CD4-positive, alpha-beta T cell treated with Interferon gamma for 1 hour (primary cell): Measurements from ENCODE around the gene MYO7B.

Experiments
- DNase-seq: peaks from one replicate; pipeline ENCODE4 v3.0.0-alpha.2; 2020

The MYO7B gene

GRCh38 chr2:127640082-127641072 lies 104.9 kb downstream of the MYO7B start:
- peak; percentile 46 for DNase-seq

- DNase-seq: no peak
These were observed 105.7 kb downstream of the MYO7B start for GRCh38 chr2:127641133-127641532.

GRCh38 chr2:127641846-127642507 lies 106.5 kb downstream of the MYO7B start:
- peak; percentile 47 for DNase-seq

GRCh38 chr2:127642706-127643438 lies 107.4 kb downstream of the MYO7B start:
- no peak for DNase-seq

GRCh38 chr2:127643439-127644065 lies 108.1 kb downstream of the MYO7B start:
- DNase-seq: no peak

- no peak for DNase-seq
These were observed 108.9 kb downstream of the MYO7B start for GRCh38 chr2:127644066-127645025.

- no peak for DNase-seq
These were observed 109.5 kb downstream of the MYO7B start for GRCh38 chr2:127645026-127645394.

- DNase-seq: no peak
These were observed 110.2 kb downstream of the MYO7B start, which contains the start of gene GPR17 for GRCh38 chr2:127645395-127646291. GPR17 (plus strand) TSS chr2:127646153; CDS start chr2:127650736, 4,583 bp downstream.

- DNase-seq: no peak
These were observed 111.2 kb downstream of the MYO7B start for GRCh38 chr2:127646487-127647241.

GRCh38 chr2:127647242-127648190 lies 112.0 kb downstream of the MYO7B start:
- DNase-seq: no peak

GRCh38 chr2:127648321-127648720 lies 112.8 kb downstream of the MYO7B start:
- DNase-seq: no peak

GRCh38 chr2:127649100-127649611 lies 113.7 kb downstream of the MYO7B start:
- no peak for DNase-seq

GRCh38 chr2:127649684-127650040 lies 114.2 kb downstream of the MYO7B start:
- DNase-seq: peak; percentile 73

- DNase-seq: no peak
These were observed 114.7 kb downstream of the MYO7B start for GRCh38 chr2:127650041-127650784.

- DNase-seq: no peak
These were observed 115.4 kb downstream of the MYO7B start for GRCh38 chr2:127650785-127651380.

GRCh38 chr2:127651381-127651809 lies 115.9 kb downstream of the MYO7B start:
- DNase-seq: no peak

GRCh38 chr2:127651971-127652550 lies 116.6 kb downstream of the MYO7B start:
- DNase-seq: no peak
